SU-DHL-6 (cell line): ENCODE measurements around the gene KRTAP10-10.

Source experiments
- H2AFZ ChIP-seq: fragments of 200-600 bp; sonication (generic); 2 replicates; pipeline ENCODE4 v1.6.1; 2014; ENCODE audit warnings: low read depth, mild to moderate bottlenecking, moderate library complexity, mixed read lengths, antibody characterized with exemption, low read length; ENCODE audit not compliant: severe bottlenecking
- H3F3A ChIP-seq: fragments of 200-600 bp; shearing (Covaris generic); 2 replicates; pipeline ENCODE4 v1.6.0; 2016; ENCODE audit warnings: antibody characterized with exemption, mild to moderate bottlenecking; ENCODE audit not compliant: insufficient read depth
- H3K27ac ChIP-seq: fragments of 200-600 bp; sonication (generic); 2 replicates; pipeline ENCODE4 v1.5.1; 2016; ENCODE audit warnings: low read depth, mild to moderate bottlenecking, low read length, moderate library complexity, mixed read lengths
- H3K27me3 ChIP-seq: fragments of 200-600 bp; sonication (generic), shearing (Covaris generic); 2 replicates; pipeline ENCODE4 v1.6.0; 2014; ENCODE audit warnings: mild to moderate bottlenecking, low read length
- H3K36me3 ChIP-seq: fragments of 200-600 bp; sonication (generic); 2 replicates; pipeline ENCODE4 v1.6.1; 2014; ENCODE audit warnings: mild to moderate bottlenecking, low read length, mixed read lengths
- H3K4me2 ChIP-seq: fragments of 300-600, 200-600 bp; shearing (Covaris generic), sonication (generic); 2 replicates; pipeline ENCODE4 v1.6.0; 2014; ENCODE audit warnings: low read length, low read depth, mild to moderate bottlenecking; ENCODE audit not compliant: poor library complexity, severe bottlenecking
- H3K4me3 ChIP-seq: fragments of 200-600 bp; sonication (generic); 2 replicates; pipeline ENCODE4 v1.5.1; 2014; ENCODE audit warnings: antibody characterized with exemption, low read length, mild to moderate bottlenecking, mixed read lengths; ENCODE audit not compliant: insufficient read depth, poor library complexity, severe bottlenecking
- H3K79me2 ChIP-seq: fragments of 200-600 bp; sonication (generic); 2 replicates; pipeline ENCODE4 v1.6.1; 2014; ENCODE audit warnings: mild to moderate bottlenecking, low read length, moderate library complexity; ENCODE audit not compliant: insufficient read depth
- H3K9ac ChIP-seq: fragments of 200-600 bp; sonication (generic); 2 replicates; pipeline ENCODE4 v1.7.0; 2014; ENCODE audit warnings: mild to moderate bottlenecking, low read length
- H3K9me2 ChIP-seq: fragments of 200-600 bp; sonication (generic); replicated peaks from 2 replicates; pipeline ENCODE4 v1.6.1; 2014; ENCODE audit warnings: low read length; ENCODE audit not compliant: insufficient read depth
- H3K9me3 ChIP-seq: fragments of 200-600 bp; sonication (generic); 2 replicates; pipeline ENCODE4 v1.6.1; 2014; ENCODE audit warnings: low read length, mixed read lengths; ENCODE audit not compliant: insufficient read depth
- H4K20me1 ChIP-seq: fragments of 200-600 bp; sonication (generic); 2 replicates; pipeline ENCODE4 v1.6.1; 2014; ENCODE audit warnings: low read depth, mild to moderate bottlenecking, antibody characterized with exemption, low read length, moderate library complexity, mixed read lengths
- EZH2phosphoT487 ChIP-seq: fragments of 200-600 bp; sonication (generic), shearing (Covaris generic); conservative IDR thresholded peaks from 2 replicates; pipeline ENCODE4 v1.6.1; 2018; ENCODE audit warnings: mild to moderate bottlenecking, antibody characterized with exemption, low read length, moderate library complexity, mixed read lengths
- TF ChIP-seq, protein P1 (sequence below): fragments of 200-600 bp; sonication (generic); IDR thresholded peaks from one replicate; pipeline ENCODE4 v1.5.1; 2017; ENCODE audit warnings: antibody characterized with exemption, mild to moderate bottlenecking, low read length, moderate library complexity; ENCODE audit not compliant: insufficient read depth, poor library complexity, severe bottlenecking

The KRTAP10-10 gene

DNA sequence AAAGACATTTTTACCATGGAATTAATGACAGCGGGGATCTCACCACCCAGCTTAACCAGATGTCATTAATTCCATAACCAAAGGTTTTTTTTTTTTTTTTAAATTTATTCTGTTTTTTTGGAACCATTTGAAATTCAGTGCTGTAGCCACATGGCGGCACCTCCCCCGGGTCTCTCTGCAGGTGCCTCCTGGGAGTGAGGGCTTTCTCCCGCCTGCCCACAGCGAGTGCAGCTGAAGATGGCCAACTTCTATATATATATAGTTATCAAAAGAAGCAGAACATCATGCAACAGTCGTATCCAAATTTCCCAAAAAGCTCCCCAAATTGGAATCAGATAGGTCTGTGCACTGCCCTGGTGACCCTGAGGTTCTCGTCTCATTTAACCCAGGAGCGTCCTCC lies 21.7 kb upstream of the KRTAP10-10 start:
- H3K27ac ChIP-seq: no peak overlapping the region
- H3K4me2 ChIP-seq: no peak overlapping the region
- no peaks in the 10 kb centered on the region for H3K79me2 ChIP-seq
- H3F3A ChIP-seq: no peaks in the 10 kb centered on the region
- H3K4me3 ChIP-seq: no peak overlapping the region
- no peak overlapping the region for H2AFZ ChIP-seq
- no peak overlapping the region for H3K9ac ChIP-seq
- H3K27me3 ChIP-seq: no peaks in the 10 kb centered on the region
- no peak for TF ChIP-seq EZH2phosphoT487
- TF ChIP-seq, protein P1, sequence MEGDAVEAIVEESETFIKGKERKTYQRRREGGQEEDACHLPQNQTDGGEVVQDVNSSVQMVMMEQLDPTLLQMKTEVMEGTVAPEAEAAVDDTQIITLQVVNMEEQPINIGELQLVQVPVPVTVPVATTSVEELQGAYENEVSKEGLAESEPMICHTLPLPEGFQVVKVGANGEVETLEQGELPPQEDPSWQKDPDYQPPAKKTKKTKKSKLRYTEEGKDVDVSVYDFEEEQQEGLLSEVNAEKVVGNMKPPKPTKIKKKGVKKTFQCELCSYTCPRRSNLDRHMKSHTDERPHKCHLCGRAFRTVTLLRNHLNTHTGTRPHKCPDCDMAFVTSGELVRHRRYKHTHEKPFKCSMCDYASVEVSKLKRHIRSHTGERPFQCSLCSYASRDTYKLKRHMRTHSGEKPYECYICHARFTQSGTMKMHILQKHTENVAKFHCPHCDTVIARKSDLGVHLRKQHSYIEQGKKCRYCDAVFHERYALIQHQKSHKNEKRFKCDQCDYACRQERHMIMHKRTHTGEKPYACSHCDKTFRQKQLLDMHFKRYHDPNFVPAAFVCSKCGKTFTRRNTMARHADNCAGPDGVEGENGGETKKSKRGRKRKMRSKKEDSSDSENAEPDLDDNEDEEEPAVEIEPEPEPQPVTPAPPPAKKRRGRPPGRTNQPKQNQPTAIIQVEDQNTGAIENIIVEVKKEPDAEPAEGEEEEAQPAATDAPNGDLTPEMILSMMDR: no peak
- H3K36me3 ChIP-seq: no peaks in the 10 kb centered on the region
- no peaks in the 10 kb centered on the region; the same call in 1 of the 2 replicates for H3K9me3 ChIP-seq
- H4K20me1 ChIP-seq: no peaks in the 10 kb centered on the region
- H3K9me2 ChIP-seq: no peaks in the 10 kb centered on the region

DNA sequence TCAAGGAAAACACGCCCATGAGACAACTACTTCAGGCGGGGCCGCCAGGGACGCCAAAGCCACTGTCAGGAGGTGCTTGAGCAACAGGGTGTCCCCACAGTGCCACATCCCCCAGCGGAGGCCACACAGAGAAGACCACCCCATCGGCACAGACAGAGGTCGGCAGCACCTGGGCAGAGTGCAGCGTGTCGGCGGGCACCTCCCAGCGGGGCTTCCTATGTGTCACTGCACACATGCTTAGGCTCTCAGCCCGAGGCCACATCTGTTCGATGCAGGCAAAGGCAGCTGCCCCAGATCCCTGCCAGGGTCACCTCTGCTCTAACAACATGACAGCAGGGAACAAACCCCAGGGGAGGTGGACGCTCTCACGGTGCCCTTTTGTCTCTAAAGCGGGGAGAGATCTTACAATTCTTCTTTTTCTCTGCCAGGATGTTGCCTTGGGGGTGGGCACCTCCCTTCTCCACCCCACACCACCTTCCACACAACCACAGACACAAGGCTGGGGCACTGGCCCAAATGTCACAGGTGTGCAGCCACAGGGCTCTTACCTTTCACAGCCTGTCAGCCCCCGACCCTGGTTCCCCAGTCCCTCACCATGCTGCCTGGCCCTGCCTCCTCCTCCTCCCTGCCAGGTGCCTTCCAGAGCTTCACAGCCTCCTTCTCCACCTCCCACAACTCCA lies 21.1 kb upstream of the KRTAP10-10 start:
- no peaks in the 10 kb centered on the region for H3K36me3 ChIP-seq
- H3F3A ChIP-seq: no peaks in the 10 kb centered on the region
- TF ChIP-seq, protein P1: no peak
- no peak for TF ChIP-seq EZH2phosphoT487
- H3K9ac ChIP-seq: no peak overlapping the region
- H3K4me3 ChIP-seq: no peak overlapping the region
- H4K20me1 ChIP-seq: no peaks in the 10 kb centered on the region
- H3K27ac ChIP-seq: no peak overlapping the region
- H3K27me3 ChIP-seq: no peaks in the 10 kb centered on the region
- H2AFZ ChIP-seq: no peak overlapping the region
- H3K4me2 ChIP-seq: no peak overlapping the region
- no peaks in the 10 kb centered on the region for H3K9me2 ChIP-seq
- H3K9me3 ChIP-seq: no peaks in the 10 kb centered on the region; the same call in 1 of the 2 replicates
- H3K79me2 ChIP-seq: no peaks in the 10 kb centered on the region

DNA sequence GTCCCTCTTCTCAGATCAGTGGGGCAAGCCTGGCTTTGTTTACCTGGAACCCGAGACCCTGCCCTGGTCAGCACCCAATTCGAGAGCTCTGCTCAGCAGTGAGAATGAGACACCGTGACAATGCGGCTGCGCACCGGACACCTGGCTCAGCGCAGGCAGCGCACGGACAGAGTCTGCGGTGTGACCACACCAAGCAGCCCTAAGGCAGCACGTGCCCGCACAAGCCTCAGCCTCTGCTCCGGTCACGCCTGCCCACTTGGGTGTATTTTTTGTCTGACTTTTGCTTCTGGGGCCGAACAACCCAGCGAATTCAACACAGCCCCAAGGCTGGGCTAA lies 20.6 kb upstream of the KRTAP10-10 start:
- no peaks in the 10 kb centered on the region for H3K36me3 ChIP-seq
- TF ChIP-seq, protein P1: no peak
- TF ChIP-seq EZH2phosphoT487: no peak
- H2AFZ ChIP-seq: no peak overlapping the region
- H3K27ac ChIP-seq: no peak overlapping the region
- no peaks in the 10 kb centered on the region; the same call in 1 of the 2 replicates for H3K9me3 ChIP-seq
- H3K4me2 ChIP-seq: no peak overlapping the region
- no peak overlapping the region for H3K9ac ChIP-seq
- no peaks in the 10 kb centered on the region for H3K27me3 ChIP-seq
- no peaks in the 10 kb centered on the region for H3K9me2 ChIP-seq
- no peaks in the 10 kb centered on the region for H3F3A ChIP-seq
- no peaks in the 10 kb centered on the region for H4K20me1 ChIP-seq
- H3K79me2 ChIP-seq: no peaks in the 10 kb centered on the region
- H3K4me3 ChIP-seq: no peak overlapping the region
